Measurements from ENCODE around the gene SPTB. TPM values are rescaled to one million over a fixed set of nuclear protein-coding genes. Genes with fewer than 3 reads are reported as not detected.
A peak's percentile ranks its signal among the peaks of the same experiment; 100 is the strongest.

The SPTB gene
- total RNA-seq, 1 experiment from 2014 or later = 0.84 TPM

DNA sequence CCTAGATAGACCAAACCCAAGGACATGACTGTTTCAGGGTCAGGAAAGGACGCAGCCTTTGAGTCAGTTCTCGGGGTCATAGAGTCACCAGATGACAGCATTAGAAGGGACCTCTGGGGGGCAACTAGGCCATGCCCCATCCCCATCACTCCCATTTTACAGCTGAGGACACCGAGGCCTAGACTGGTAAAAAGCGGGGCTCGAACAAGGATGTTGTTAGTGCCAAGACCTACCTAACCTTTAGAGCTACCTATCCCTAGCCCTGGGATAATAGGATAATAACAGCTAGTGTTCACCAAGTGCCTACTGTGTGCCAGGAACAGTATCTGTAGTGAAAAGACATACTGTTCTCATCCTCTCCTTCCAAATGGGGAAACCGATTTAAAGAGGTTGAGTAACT, 126.8 kb downstream of the SPTB start:
- no peak for DNase-seq (ENCODE audit: low read depth)

DNA sequence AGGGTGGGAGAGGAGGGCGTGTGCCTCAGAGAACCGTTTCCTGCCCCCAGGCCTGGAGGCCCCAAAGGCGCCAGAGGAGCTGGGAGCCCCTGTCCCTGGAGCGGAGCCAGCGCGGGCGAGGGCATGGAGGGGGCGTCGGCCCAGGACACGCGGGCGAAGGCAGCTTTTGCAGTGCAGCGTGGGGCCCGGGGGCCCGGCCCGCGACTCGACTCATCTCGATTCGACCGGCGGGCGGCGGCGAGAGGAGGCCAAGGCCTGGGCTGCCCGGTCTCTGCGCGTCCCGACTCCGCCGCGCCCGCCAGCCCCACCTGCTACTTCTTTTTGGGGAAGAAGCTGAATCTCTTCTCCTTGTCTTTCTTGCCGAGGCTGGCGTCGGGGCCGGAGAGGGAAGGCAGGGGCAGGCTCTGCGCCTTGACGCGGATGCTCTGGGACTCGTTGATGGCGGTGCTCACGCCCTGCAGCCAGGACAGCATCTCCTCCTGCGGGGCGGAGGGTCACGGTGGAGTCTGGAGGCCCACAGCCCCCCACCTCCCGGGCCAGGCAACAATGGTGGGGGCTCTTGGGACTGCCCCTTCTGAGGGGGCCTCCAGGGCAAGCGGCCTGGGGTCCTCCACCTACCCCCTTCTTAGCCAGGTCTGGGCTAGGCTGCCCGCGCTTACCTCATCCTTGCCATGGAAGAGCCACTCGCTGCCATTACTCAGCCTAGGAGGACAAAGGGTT, 130.6 kb downstream of the SPTB start:
- DNase-seq (ENCODE audit: low read depth) = no peak

DNA sequence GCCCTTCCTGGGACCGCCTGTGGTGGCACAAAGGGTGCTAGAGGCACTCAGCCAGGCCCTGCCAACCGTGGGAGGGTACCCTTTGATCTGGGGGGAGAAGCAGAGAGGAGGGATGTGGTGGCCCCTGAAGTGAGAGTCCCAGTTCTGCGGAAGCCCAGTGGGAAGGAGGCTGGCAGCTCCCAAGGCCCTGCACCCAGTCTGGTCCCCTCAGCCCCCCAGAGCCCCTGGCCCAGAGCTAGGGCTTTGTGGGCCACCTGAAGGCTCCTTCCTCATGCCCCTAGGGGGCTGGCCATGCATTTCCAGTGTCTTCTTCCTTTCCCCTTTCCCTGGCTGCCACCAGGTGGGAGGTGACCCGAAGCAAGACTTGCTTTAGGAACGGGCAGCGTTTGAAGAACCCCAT, 131.2 kb downstream of the SPTB start:
- DNase-seq (ENCODE audit: low read depth) = no peak

DNA sequence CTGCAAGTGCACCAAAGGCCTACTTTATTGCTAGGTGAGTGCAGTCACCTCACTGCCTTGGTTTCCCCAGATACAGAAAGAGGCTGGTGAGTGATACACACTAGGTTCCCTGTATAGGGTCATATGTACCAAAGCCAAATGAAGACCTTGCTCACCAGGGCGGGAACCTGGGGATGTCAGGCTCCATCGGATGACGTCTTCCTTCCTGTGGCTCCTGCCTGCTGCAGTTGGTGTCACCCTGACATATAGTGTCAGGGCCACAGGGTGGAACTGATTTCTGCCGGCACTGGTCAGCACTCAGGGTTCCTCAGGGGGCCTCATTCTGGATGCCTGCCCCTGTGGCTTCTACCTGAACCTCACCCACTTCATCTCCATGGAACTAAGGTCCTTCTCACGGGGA, 132.4 kb downstream of the SPTB start:
- DNase-seq (ENCODE audit: low read depth) = no peak

DNA sequence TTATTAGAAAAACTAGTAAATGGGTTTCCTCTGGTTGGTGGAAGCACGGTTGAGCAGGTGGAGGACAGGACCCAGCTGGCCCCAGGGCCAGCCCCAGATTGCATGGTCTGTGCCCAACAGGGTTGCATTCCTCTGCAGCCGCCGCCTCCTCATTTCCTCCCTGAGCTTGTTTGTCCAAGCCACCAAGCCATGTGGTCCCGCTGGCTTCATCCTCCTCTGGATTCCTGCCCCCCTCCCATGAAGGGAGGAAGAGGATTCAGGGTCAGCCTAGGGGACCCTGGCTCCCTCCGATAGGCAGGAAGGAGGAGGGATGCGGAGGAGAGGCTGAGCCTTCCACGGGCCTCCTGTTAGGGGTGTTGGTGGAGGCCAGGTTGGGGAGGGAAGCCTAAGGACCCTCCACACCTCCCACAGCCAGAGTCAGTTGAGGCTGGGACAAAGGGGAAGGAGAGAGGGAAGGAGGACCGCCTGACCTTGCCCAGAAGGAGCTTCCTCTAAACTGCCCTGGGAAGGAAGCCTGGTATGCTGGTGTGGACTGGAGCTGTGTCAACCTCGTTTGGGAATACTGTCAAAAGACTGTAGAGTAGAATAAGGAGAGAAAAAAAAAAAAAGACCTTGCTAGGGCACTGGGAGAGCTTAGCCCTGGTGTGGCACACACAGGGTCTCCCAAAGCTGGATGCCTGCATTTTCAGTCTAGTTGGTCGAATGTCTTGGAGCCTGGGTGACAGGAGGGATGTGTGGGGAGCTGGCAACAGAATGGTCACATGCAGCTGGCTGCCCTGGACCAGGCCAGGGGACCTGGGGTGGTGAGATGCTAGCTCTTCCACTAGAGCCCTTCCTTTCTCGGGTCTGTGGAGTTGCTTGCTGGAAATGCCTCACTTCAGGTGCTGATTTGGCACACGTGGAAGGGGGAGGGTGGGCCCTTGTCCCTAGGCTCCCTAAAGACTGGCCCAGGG, 133.1 kb downstream of the SPTB start:
- DNase-seq (ENCODE audit: low read depth) = no peak

DNA sequence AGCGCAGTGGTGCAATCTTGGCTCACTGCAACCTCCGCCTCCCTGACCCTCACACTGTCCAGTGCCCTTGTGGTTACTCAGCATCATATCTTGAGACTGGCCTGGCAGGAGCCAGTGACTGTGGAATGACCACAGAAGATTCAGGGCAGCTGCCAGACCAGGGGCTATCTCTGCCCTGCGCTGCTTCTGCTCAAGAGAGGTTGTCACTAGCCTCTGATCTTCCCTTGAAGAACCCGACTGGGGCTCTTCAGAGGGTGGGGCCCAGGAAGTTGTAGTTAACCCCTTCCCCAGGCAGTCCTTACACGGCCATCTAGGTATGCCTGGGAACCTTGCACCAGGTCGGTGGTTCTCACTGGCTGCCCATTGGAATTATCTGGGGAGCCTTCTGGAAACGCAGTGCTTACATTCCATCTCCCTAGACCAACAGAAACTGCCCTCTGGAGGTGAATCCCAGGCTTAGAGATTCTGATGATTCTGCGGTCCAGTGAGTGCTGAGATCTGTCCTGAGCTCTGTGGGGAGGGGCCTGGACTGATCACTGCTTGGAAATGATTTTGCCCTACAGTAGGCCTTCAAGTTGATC, 134.1 kb downstream of the SPTB start:
- DNase-seq (ENCODE audit: low read depth) = no peak

DNA sequence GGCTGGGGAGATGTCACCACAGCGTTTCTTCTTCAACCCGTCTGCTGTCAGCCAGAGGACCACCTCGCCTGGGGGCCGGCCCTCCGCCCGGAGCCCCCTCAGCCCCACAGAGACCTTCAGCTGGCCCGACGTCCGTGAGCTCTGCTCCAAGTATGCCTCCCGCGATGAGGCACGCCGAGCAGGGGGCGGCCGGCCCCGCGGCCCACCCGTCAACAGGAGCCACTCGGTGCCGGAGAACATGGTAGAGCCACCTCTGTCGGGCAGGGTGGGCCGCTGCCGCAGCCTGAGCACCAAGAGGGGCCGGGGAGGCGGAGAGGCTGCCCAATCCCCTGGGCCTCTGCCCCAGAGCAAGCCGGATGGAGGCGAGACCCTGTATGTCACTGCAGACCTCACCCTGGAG, 136.6 kb downstream of the SPTB start:
- no peak for DNase-seq (ENCODE audit: low read depth)

DNA sequence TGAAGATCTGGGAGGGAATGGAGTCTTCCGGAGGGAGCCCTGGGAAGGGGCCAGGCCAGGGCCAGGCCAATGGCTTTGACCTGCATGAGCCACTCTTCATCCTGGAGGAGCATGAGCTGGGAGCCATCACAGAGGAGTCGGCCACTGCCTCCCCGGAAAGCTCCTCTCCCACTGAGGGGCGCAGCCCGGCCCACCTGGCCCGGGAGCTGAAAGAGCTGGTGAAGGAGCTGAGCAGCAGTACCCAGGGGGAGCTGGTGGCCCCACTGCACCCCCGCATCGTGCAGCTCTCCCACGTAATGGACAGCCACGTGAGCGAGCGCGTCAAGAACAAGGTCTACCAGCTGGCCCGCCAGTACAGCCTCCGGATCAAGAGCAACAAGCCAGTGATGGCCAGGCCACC, 137.7 kb downstream of the SPTB start:
- DNase-seq (ENCODE audit: low read depth) = no peak

DNA sequence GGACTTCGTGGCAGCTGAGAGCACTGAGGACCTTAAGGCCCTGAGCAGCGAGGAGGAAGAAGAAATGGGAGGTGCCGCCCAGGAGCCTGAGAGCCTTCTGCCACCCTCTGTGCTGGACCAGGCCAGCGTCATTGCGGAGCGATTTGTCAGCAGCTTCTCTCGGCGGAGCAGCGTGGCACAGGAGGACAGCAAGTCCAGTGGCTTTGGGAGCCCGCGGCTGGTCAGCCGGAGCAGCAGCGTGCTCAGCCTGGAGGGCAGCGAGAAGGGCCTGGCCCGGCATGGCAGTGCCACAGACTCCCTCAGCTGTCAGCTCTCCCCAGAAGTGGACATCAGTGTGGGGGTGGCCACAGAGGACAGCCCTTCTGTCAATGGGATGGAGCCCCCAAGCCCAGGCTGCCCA, 138.5 kb downstream of the SPTB start:
- no peak for DNase-seq (ENCODE audit: low read depth)

DNA sequence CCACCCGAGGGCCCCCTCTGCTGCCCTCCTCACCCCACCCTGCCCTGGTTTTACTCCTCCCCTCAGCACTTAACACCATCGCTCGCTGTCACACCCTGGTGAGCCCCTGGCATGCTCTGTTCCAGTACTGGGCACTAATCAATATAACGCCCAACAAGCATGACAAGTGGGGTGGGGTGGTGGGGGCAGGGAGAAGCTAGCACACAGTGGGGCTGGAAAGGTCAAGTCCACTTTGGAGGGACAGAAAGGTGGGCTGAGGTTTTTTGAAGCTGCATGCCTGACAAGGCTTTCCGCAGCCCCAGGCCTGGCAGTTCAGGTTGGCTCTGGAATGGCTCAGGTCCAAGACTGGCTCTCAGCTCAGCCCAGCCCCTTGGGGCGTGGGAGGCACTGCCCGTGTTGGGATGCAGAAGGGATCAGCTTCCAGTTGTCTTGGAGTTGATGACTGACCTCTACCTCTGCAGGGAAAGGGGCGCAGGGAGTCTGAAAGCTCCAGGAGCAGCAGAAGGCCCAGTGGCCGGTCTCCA, 141.4 kb downstream of the SPTB start:
- DNase-seq (ENCODE audit: low read depth) = no peak

DNA sequence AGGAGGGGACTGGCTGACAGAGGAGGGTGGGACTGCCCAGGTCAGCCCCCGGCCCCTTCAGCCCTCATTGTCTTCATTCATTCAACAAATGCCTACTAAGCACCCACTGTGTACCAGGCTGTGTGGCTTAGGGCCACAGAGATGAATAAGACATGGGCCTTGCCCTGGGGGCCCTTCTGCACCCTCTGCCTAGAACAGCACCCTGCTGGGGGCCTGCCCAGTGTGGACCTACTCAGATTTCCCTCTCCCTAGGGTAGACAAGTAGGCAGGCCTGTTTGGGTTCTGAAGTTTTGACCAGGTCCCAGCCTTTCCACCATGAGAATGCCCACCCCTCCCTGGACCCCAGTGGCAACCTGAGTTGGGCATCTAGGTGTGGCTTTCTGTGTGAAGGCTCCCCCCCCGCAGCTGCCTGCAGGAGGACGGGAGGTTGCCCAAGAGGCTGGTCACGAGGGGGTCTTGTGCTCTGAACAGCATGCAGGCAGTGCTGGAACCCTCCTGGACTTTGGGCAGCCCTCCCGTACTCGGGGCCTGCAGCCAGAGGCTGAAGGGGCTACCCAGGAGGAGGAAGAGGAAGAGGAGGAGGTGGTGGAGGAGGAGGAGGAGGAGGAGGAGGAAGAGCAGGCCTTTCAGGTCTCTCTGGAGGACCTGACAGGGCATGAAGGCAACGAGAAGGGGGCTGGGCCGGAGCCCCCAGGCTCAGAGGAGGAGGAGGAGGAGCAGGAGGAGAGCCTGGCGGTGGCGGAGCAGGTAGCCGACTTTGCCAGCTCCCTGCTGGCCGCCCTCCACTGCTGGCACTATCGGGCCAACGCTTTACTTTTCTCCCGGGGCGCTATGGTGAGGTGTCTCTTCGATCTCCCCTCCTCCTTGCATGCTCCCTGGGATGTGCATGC, 142.1 kb downstream of the SPTB start:
- DNase-seq (ENCODE audit: low read depth) = no peak

DNA sequence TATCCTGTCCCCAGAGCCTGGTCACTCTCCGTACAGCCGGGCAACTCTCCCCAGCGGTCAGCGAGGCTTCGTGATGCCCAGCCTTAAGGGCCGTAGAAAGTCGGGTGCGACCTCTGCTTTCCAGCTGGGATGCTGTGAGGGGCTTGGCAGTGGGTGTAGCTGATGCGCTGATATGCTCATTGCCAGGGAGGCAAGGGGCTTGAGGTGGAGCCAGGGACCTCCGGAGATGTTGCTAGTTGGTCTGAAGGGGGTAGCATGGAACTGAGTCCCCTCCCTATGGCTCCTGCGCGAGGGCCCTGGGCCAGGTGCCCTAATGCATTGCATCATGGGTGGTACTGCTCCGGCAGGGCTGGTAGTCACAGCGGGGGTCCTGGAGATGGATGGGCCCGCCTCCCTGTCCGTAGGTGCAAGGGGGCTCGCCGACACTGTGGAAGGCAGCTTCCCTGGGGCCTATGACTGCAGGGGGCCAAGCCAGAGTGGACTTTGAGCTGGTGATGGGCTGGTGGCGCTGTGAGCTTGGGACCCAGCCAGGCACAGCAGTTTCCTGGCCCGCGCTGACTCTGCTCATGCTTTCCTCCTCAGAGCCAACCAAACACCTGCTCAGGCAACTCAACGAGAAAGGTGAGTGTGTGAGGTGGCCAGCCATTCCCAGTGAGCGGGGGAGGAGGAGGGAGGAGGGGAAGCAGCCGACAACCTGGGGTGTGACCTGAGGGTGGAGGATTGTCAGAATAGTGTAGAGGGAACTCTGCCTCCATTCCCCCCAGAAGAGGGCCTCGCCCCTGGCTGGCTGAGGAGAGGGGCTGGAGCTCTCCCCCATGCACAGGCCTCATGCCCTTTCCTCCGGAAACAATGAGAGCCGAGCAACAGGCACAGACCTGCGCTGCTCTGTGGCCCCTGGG, 143.2 kb downstream of the SPTB start:
- no peak for DNase-seq (ENCODE audit: low read depth)

DNA sequence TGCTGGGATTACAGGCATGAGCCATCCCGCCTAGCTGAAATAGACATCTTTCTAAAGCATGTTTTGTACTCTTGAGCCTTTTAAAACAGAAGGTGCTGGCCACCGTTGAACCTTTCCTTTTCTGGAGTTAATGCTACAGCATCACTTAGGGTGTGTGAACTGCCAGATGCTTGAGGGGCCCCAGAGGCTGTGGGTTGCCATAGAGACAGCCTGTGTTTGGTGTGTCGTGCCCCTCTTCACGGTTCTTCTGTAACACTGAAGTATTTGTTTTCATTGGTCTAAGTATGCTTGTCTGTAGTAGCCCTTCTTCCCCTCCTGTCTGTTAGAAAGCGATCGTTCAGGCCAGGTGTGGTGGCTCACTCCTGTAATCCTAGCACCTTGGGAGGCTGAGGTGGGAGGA, 144.7 kb downstream of the SPTB start:
- peak; percentile 6 for DNase-seq (ENCODE audit: low read depth)

DNA sequence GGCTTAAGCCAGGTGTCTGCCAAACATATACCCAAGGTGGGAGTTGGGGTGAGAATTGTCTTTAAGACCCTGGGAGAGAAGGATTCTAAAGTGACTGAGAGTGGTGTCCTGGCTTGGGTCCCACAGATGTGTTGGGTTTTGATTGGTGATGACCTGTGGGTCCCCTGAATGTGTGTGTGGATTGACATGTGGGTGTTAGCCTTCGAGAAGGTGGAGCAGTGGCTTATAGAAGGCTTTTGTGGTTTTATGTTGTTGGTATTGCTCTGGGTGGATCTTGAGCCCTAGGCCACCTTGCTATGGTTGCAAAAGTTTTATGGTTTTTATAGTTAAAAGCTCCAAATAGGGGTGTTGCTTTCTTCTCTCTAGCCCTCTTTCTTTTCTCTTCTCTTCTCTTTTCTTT, 145.8 kb downstream of the SPTB start:
- DNase-seq (ENCODE audit: low read depth) = no peak

DNA sequence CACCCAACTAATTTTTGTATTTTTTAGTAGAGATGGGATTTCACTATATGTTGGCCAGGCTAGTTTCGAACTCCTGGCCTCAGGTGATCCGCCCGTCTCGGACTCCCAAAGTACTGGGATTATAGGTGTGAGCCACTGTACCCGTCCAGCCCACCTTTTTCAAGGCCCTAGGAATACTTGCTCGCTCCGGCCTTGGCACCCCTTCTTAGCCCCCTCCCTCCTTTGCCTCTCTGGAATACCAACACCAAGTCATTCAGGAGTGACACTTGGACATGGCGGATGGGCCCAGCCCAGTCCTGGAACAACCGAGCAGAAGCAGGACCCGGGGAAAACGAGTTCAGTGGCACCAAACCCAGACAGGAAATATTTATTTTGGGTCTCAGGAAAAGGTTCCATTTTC, 146.4 kb downstream of the SPTB start:
- no peak for DNase-seq (ENCODE audit: low read depth)

DNA sequence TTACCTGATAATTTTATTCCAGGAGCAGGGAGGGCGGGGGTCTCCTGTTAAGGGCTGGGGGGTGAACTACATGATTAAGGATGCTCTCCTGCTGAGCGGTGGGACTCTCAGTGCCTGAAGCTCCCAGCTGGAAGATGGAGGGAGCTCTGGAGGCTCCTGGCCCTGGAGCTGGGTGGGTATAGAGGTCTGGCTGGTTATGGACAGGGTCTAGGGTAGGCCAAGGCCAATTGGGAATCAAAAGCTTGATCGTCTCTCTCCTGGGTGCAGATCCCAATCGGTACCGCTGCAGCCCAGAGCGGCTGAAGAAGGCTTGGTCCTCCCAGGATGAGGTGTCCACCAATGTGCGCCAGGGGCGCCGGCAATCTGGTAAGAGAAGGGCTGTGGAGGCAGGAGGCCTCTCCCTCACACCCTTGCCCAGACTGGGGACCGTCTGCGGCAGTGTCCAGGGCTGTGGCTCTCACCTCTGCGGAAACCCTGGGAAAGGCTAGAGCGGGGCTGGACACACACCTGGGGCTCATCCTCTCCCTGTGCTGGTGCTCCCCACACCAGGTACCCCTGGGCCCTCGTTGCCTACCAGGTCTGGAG, 147.1 kb downstream of the SPTB start:
- no peak for DNase-seq (ENCODE audit: low read depth)

DNA sequence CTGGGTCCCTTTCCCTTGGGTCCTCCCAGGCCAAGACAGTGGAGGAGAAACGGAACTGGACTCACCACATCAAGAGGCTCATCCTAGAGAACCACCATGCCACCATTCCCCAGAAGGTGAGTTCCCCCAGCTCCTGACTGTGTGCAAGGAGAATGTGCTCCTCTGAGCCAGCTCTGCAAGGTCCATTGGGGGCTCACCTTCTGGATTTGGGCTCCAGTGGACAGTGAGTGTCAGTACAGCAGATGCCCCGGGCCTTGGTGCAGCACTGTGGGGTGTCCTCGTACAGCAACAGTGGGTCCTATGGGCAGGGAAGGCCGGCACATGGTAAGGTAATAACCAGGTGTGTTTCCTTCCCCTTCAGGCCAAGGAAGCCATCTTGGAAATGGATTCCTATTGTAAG, 147.6 kb downstream of the SPTB start:
- no peak for DNase-seq (ENCODE audit: low read depth)

DNA sequence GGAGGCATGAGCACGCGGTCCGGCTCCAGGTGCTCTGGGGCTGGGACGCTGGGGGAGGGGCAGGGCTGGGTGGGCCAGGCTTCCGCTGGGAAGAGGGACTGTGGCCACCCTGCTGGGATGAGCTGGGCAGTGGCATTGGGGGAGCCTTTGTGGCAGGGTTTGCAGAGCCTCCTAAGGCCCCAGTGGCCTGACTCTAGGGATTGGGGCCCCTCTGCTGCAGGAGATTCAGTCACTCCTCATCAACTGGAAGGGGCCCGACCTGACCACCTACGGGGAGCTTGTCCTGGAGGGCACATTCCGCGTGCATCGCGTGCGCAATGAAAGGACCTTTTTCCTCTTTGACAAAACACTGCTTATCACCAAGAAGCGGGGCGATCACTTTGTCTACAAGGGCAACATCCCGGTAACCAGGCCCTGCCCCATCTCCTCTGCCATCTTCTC, 148.5 kb downstream of the SPTB start:
- no peak for DNase-seq (ENCODE audit: low read depth)

DNA sequence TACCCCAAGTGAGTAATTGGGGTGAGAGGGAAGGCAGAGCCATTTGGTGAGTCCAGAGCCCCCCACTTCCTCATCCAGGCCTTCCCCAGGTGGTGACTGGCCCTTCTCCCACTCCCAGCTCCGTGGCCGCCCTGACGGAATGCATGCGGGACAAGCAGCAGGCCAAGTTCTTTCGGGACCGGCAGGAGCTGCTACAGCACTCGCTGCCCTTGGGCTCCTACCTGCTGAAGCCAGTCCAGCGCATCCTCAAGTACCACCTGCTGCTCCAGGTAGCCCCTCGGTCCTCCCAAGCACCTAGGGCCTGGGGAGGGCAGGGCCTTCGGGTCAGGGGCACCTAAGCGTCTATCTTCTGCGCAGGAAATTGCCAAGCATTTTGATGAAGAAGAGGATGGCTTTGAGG, 149.0 kb downstream of the SPTB start:
- DNase-seq (ENCODE audit: low read depth) = no peak

DNA sequence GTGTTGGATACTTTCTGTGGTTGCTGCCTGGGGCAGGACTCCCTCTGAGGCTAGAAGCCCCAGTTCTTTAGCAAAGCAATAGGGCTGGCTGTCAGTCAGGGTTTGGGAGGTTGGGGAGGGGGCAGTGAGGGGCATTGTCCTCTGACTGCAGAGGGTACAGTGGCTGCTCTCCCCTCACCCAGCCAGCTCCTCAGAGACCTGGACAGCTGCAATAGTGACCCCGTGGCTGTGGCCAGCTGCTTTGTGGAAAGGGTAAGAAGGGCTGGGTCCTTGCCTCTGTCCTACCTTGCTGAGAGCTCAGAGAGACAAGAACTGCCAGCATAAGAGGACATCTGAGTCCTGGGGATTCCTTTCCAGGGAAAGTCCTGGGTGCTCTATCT, 149.7 kb downstream of the SPTB start:
- DNase-seq (ENCODE audit: low read depth) = no peak
